Measurements from ENCODE around the gene HNRNPL. TPM values are rescaled to one million over a fixed set of nuclear protein-coding genes. Genes with fewer than 3 reads are reported as not detected.
A peak's percentile ranks its signal among the peaks of the same experiment; 100 is the strongest.

HNRNPL gene
- total and polyA plus RNA-seq, 2 donors = 198 to 269 TPM

DNA sequence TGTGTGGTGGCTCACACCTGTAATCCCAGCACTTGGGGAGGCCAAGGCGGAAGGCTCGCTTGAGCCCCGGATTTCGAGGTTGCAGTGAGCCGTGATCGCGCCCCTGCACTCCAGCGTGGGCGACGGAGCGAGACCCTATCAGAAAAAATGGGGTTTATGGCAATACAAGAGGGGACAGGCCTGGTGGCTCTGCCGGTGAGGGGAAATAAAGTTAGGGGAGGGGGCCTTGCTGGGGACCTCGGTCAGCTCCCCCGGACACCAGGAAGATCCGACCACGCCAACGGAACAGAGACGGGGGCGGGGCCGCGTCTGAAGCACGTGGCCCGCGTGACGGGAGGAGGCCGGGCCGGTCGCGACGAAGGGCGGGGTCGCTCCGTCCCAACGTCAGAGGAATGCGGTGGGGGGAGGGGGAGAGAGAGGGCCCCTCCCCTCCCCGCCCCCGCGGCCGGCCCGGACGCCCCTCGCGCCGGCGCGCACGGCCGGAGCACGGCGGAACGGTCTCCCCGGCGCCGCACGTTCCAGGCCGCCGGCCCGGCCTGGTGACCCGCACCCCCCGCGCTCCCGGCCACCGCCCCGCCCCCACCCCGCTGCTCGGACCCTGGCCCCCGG, 1.9 kb upstream of the HNRNPL start:
- H3K4me1 ChIP-seq (ENCODE audit: control insufficient read depth in 2 of 2, insufficient read depth in 2 of 2, low read length in 2 of 2) = peaks cover 27 to 42% of the 10 kb centered on the region in 2 donors
- H3K36me3 ChIP-seq (ENCODE audit: control insufficient read depth in 2 of 2, insufficient read depth in 2 of 2, low read length in 1 of 2) = peaks cover 10 to 19% of the 10 kb centered on the region in 2 donors
- DNase-seq (ENCODE audit: low read depth in 6 of 9, low spot score in 9 of 9) = peak in 7 of 9 donors; percentile 75 to 91 (median 78)
- peaks cover 0 to 4% of the 10 kb centered on the region in 2 donors for H3K27me3 ChIP-seq (ENCODE audit: control insufficient read depth in 2 of 2, insufficient read depth in 1 of 2, low read length in 1 of 2)
- H3K4me3 ChIP-seq (ENCODE audit: low read length in 2 of 2) = peak overlapping the region; percentile 75 to 95
- whole genome bisulfite sequencing = under 1% methylated on average over 67 of the region's 67 CpGs
- H3K27ac ChIP-seq (ENCODE audit: low read depth in 1 of 2, low read length in 1 of 2) = peak overlapping the region; percentile 98 to 100
- peaks cover 0 to 3% of the 10 kb centered on the region in 2 donors for H3K9me3 ChIP-seq (ENCODE audit: control insufficient read depth in 2 of 2, insufficient read depth in 1 of 2, low read length in 1 of 2)

DNA sequence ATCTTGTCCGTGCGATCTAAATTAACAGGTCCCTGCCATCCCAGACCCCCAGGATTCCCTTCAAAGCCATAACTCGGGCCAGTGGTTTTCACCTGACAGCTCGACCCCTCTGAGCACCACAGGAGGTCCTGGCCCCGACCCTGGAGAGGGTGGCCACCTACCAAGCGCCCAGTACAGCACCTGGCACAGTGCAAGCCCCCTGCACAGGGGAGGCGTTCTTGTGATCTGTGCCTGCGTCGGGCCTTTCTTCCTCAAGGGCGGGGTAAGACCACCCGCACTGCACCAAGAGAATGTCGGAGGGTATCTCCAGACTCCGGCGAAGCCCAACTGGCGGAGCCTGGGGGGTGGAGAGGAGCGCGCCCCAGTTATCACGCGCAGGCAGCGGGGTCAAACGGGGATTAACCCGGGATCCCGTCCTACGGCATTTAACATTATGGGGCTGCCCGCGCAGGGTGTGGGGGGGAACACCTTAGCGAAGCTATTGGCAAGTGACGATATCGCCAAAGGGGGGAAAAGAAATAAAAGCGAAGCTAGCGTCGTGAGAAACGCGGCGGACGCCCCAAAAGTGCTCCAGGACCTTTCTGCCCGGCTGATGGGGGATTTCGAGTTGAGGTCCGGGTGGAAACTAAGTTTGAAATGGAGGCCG, 1.3 kb upstream of the HNRNPL start:
- peaks cover 0 to 3% of the 10 kb centered on the region in 2 donors for H3K9me3 ChIP-seq (ENCODE audit: control insufficient read depth in 2 of 2, insufficient read depth in 1 of 2, low read length in 1 of 2)
- WGBS = 2% methylated on average over 40 of the region's 40 CpGs
- peaks cover 27 to 42% of the 10 kb centered on the region in 2 donors for H3K4me1 ChIP-seq (ENCODE audit: control insufficient read depth in 2 of 2, insufficient read depth in 2 of 2, low read length in 2 of 2)
- peak overlapping the region; percentile 75 to 95 for H3K4me3 ChIP-seq (ENCODE audit: low read length in 2 of 2)
- H3K36me3 ChIP-seq (ENCODE audit: control insufficient read depth in 2 of 2, insufficient read depth in 2 of 2, low read length in 1 of 2) = peaks cover 16 to 25% of the 10 kb centered on the region in 2 donors
- peak overlapping the region; percentile 98 to 100 for H3K27ac ChIP-seq (ENCODE audit: low read depth in 1 of 2, low read length in 1 of 2)
- peak in 3 of 9 donors; percentile 37 to 68 (median 41) for DNase-seq (ENCODE audit: low read depth in 6 of 9, low spot score in 9 of 9)
- H3K27me3 ChIP-seq (ENCODE audit: control insufficient read depth in 2 of 2, insufficient read depth in 1 of 2, low read length in 1 of 2) = peaks cover 0 to 4% of the 10 kb centered on the region in 2 donors

DNA sequence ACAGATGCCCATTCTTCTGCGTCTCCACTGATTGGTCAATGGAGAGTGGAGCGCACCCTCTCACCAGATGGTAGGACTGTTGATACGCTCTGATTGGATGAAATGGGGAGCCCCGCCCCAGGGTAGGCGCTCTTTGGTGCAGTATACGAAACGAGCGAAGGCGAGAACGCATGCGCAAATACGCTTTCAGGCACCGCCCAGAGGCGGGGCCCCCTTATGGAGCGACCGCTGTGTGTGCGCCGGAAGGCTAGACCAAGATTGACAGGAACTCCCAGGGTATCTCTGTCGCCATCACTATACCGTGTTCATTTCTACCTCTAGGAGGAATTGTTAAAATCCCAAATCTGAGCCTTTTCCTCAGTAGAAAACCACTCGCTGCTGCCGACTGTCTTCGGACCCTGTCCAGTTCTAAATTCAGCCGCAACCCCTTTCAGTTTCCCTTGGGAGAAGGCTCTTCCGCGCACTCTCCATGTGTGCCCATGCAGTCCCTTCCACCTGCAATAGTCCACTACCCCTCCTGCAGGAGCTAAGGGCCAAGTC, 720 bp upstream of the HNRNPL start:
- peak in 4 of 9 donors; percentile 99 to 100 (median 100) for DNase-seq (ENCODE audit: low read depth in 6 of 9, low spot score in 9 of 9)
- H3K9me3 ChIP-seq (ENCODE audit: control insufficient read depth in 2 of 2, insufficient read depth in 1 of 2, low read length in 1 of 2) = peaks cover 0 to 3% of the 10 kb centered on the region in 2 donors
- peaks cover 0 to 4% of the 10 kb centered on the region in 2 donors for H3K27me3 ChIP-seq (ENCODE audit: control insufficient read depth in 2 of 2, insufficient read depth in 1 of 2, low read length in 1 of 2)
- peak overlapping the region; percentile 75 to 95 for H3K4me3 ChIP-seq (ENCODE audit: low read length in 2 of 2)
- H3K36me3 ChIP-seq (ENCODE audit: control insufficient read depth in 2 of 2, insufficient read depth in 2 of 2, low read length in 1 of 2) = peaks cover 22 to 31% of the 10 kb centered on the region in 2 donors
- peaks cover 27 to 42% of the 10 kb centered on the region in 2 donors for H3K4me1 ChIP-seq (ENCODE audit: control insufficient read depth in 2 of 2, insufficient read depth in 2 of 2, low read length in 2 of 2)
- H3K27ac ChIP-seq (ENCODE audit: low read depth in 1 of 2, low read length in 1 of 2) = peak overlapping the region; percentile 98 to 100
- under 1% methylated on average over 26 of the region's 26 CpGs for WGBS

DNA sequence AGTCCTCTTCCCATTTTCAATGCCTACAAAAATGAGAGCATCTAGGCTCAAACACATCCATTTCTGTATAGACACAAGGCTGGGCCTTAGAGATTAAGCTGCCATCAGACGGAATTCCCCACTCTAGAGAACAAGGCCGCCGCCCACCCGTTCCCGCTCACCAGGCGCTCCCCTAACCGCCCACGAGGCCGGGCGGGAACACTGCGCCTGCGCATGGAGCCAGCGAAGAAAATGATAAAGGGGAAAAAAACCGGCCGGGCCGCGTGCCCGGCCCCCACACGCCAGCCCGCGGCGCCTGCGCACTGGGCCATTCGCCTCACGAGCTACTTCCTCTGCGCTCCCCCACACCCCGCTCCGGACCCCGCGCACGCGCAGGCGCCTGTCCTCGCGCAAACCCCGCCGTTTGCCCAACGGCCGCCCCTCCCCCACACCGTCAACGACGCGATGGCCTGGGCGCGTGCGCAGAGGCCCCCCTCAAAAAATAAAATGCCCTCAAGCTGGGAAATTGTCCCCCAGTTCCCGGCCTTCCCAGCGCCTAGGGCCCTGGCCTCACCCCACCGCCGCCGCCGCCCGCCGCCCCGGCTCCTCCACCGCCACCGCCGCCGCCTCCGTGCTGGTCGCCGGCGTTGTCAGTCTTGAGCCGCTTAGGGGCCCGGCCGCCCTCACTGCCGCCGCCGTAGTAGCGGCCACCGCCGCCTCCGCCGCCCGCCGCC, 483 bp downstream of the HNRNPL start:
- under 1% methylated on average over 76 of the region's 76 CpGs for WGBS

GRCh38 chr19:38848299-38849146, 1.3 kb downstream of the HNRNPL start:
- Histone ChIP-seq H3K4me1 (ENCODE audit: control insufficient read depth in 2 of 2, insufficient read depth in 2 of 2, low read length in 2 of 2) (peaks cover 28 to 54% of the 10 kb centered on the region in 2 donors), H3K9me3 (ENCODE audit: control insufficient read depth in 2 of 2, insufficient read depth in 1 of 2, low read length in 1 of 2) (peaks cover 0 to 3% of the 10 kb centered on the region in 2 donors), H3K27me3 (ENCODE audit: control insufficient read depth in 2 of 2, insufficient read depth in 1 of 2, low read length in 1 of 2) (peaks cover 0 to 4% of the 10 kb centered on the region in 2 donors), H3K36me3 (ENCODE audit: control insufficient read depth in 2 of 2, insufficient read depth in 2 of 2, low read length in 1 of 2) (peaks cover 42 to 51% of the 10 kb centered on the region in 2 donors), H3K27ac (ENCODE audit: low read depth in 1 of 2, low read length in 1 of 2) (peak overlapping the region; percentile 68 to 100), H3K4me3 (ENCODE audit: low read length in 2 of 2) (peak overlapping the region; percentile 64 to 95)
- WGBS = 50% methylated on average over 22 of the region's 22 CpGs
- DNase-seq (ENCODE audit: low read depth in 6 of 9, low spot score in 9 of 9) = no peak

More for the DNA sequence above, 483 bp downstream of the HNRNPL start:
- DNase-seq (ENCODE audit: low read depth in 6 of 9, low spot score in 9 of 9) = peak in 8 of 9 donors; percentile 85 to 96 (median 90)
- Histone ChIP-seq H3K36me3 (ENCODE audit: control insufficient read depth in 2 of 2, insufficient read depth in 2 of 2, low read length in 1 of 2) (peaks cover 34 to 43% of the 10 kb centered on the region in 2 donors), H3K27ac (ENCODE audit: low read depth in 1 of 2, low read length in 1 of 2) (peak overlapping the region; percentile 92 to 100), H3K4me1 (ENCODE audit: control insufficient read depth in 2 of 2, insufficient read depth in 2 of 2, low read length in 2 of 2) (peaks cover 27 to 46% of the 10 kb centered on the region in 2 donors), H3K4me3 (ENCODE audit: low read length in 2 of 2) (peak overlapping the region; percentile 64 to 95), H3K27me3 (ENCODE audit: control insufficient read depth in 2 of 2, insufficient read depth in 1 of 2, low read length in 1 of 2) (peaks cover 0 to 4% of the 10 kb centered on the region in 2 donors), H3K9me3 (ENCODE audit: control insufficient read depth in 2 of 2, insufficient read depth in 1 of 2, low read length in 1 of 2) (peaks cover 0 to 3% of the 10 kb centered on the region in 2 donors)

GRCh38 chr19:38846097-38846496, 3.7 kb downstream of the HNRNPL start:
- WGBS = 93% methylated on average over 2 of the region's 2 CpGs
- peaks cover 65 to 75% of the 10 kb centered on the region in 2 donors for H3K36me3 ChIP-seq (ENCODE audit: control insufficient read depth in 2 of 2, insufficient read depth in 2 of 2, low read length in 1 of 2)
- no peaks in the 10 kb centered on the region for H3K9me3 ChIP-seq (ENCODE audit: control insufficient read depth in 2 of 2, insufficient read depth in 1 of 2, low read length in 1 of 2)
- H3K4me3 ChIP-seq (ENCODE audit: low read length in 2 of 2) = no peak overlapping the region
- H3K27me3 ChIP-seq (ENCODE audit: control insufficient read depth in 2 of 2, insufficient read depth in 1 of 2, low read length in 1 of 2) = no peaks in the 10 kb centered on the region
- peaks cover 28 to 61% of the 10 kb centered on the region in 2 donors for H3K4me1 ChIP-seq (ENCODE audit: control insufficient read depth in 2 of 2, insufficient read depth in 2 of 2, low read length in 2 of 2)
- no peak overlapping the region for H3K27ac ChIP-seq (ENCODE audit: low read depth in 1 of 2, low read length in 1 of 2)
- no peak for DNase-seq (ENCODE audit: low read depth in 6 of 9, low spot score in 9 of 9)

DNA sequence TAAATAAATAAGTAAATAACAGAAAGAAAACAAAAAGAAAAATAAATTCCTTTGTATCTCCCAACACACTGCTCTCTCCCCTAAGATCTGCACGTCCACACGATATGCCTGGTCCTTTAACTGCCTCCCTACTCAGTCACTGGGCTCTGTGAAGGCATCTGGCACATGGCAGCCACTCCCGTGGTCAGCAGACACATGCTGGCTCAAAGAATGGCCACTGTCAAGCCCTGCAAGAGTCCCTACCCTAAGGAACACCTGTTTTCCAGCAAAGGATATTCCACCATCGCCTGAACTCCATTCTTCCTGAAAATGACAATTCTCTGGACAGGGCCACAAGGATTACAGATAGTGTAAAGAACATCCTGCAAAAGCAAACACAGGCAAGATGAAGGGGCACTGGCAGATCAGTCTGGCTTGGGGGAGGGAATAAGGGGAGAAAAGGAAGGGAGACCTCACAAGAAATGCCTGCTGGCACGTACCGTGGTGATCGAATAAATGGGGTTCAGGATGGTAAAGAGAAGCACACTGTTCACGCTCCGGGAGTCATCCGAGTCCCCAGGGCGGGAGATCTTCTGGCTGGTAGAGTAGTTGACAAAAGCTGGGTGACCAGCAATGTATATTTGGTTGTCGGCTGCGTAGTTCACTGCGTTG, 4.3 kb downstream of the HNRNPL start:
- DNase-seq (ENCODE audit: low read depth in 6 of 9, low spot score in 9 of 9) = no peak
- H3K4me1 ChIP-seq (ENCODE audit: control insufficient read depth in 2 of 2, insufficient read depth in 2 of 2, low read length in 2 of 2) = peaks cover 24 to 55% of the 10 kb centered on the region in 2 donors
- no peak overlapping the region for H3K4me3 ChIP-seq (ENCODE audit: low read length in 2 of 2)
- H3K27ac ChIP-seq (ENCODE audit: low read depth in 1 of 2, low read length in 1 of 2) = no peak overlapping the region
- H3K9me3 ChIP-seq (ENCODE audit: control insufficient read depth in 2 of 2, insufficient read depth in 1 of 2, low read length in 1 of 2) = no peaks in the 10 kb centered on the region
- H3K27me3 ChIP-seq (ENCODE audit: control insufficient read depth in 2 of 2, insufficient read depth in 1 of 2, low read length in 1 of 2) = no peaks in the 10 kb centered on the region
- WGBS = 99% methylated on average over 14 of the region's 14 CpGs
- H3K36me3 ChIP-seq (ENCODE audit: control insufficient read depth in 2 of 2, insufficient read depth in 2 of 2, low read length in 1 of 2) = peaks cover 71 to 81% of the 10 kb centered on the region in 2 donors

Measured in thymus (tissue), 11 donors.